Body of pancreas (tissue), 4 donors: Measurements from ENCODE around the gene C1GALT1. TPM values are rescaled to one million over a fixed set of nuclear protein-coding genes. Genes with fewer than 3 reads are reported as not detected.
"Not testable (repeated sequence)": the region's sequence is repeated elsewhere in the genome, so short reads cannot be mapped to it uniquely, and the experiment has no call there.

ENCODE experiments used
- ATAC-seq: fragments of 150-250 bp; one replicate; pipeline ENCODE4 v1.9.1; 2016
- DNase-seq, 4 donors: peaks; one replicate each; pipeline ENCODE4 v3.0.0-alpha.2; 2019
- H3K27ac ChIP-seq, 4 donors: fragments of 200-600 bp; sonication (generic); 1 replicate in 3 of 4; 2 replicates in 1 of 4; pipeline versions ENCODE4 v1.5.1 to v1.6.1; 2016 to 2019; ENCODE audit warnings: mild to moderate bottlenecking in 1 of 4, mixed read lengths in 1 of 4, moderate library complexity in 1 of 4
- H3K27me3 ChIP-seq, 2 donors: fragments of 200-600 bp; sonication (generic); one replicate each; pipeline ENCODE4 v1.6.0; 2016; ENCODE audit warnings: mild to moderate bottlenecking in 1 of 2
- H3K36me3 ChIP-seq, 2 donors: fragments of 200-600 bp; sonication (generic); replicated peaks in 1 of 2; 2 replicates each; pipeline ENCODE4 v1.5.1; 2016; ENCODE audit warnings: low read depth in 2 of 2; ENCODE audit not compliant: insufficient read depth in 1 of 2
- H3K4me1 ChIP-seq: fragments of 200-600 bp; sonication (generic); one replicate; pipeline ENCODE4 v1.6.0; 2016
- H3K4me3 ChIP-seq, 2 donors: fragments of 200-600 bp; sonication (generic); 1 replicate in 1 of 2; 2 replicates in 1 of 2; pipeline ENCODE4 v1.5.1; 2016 to 2019
- H3K9me3 ChIP-seq, 3 donors: fragments of 200-600 bp; sonication (generic); 1 replicate in 2 of 3; 2 replicates in 1 of 3; pipeline ENCODE4 v1.5.1; 2016
- CTCF ChIP-seq, 7 experiments: fragments of 450-650 bp in 4 of 7; fragments of 200-600 bp in 3 of 7; sonication (generic) in 3 of 7; IDR thresholded peaks; one replicate each; pipeline ENCODE4 v1.5.1; 2016 to 2019; ENCODE audit warnings: antibody characterized with exemption in 7 of 7
- POLR2A ChIP-seq, 3 donors: fragments of 450-650 bp; IDR thresholded peaks; one replicate each; pipeline ENCODE4 v1.6.1; 2016; ENCODE audit warnings: antibody characterized with exemption in 3 of 3, mild to moderate bottlenecking in 2 of 3
- WGBS, 2 donors: methylation state at CpG; one replicate each; pipeline ENCODE4 v1.1.5; 2017; 5-methylcytosine and 5-hydroxymethylcytosine counted together
- intact Hi-C: fragments of 100-400 bp; cut with DNase I; formaldehyde crosslinking; loops from one replicate; pipeline ENCODE4 v1.15.1; 2023
- total RNA-seq, 2 donors: library from RNA; depleted of rRNA; stranded (reverse); fragments of >200 nt; gene quantifications; one replicate each; pipeline ENCODE4 v1.1.0, GENCODE V29; 2016

C1GALT1 gene
- total RNA-seq, 2 donors from 2014 or later, result 9.1 to 13.8 TPM

GRCh38 chr7:7138897-7139296 lies 43.4 kb upstream of the C1GALT1 start:
- Histone ChIP-seq H3K4me3 (no peak overlapping the region), H3K9me3 (no peaks in the 10 kb centered on the region), H3K36me3 (no peaks in the 10 kb centered on the region), H3K27me3 (no peaks in the 10 kb centered on the region), H3K4me1 (peaks cover 9% of the 10 kb centered on the region), H3K27ac (no peak overlapping the region)
- 83 to 94% methylated on average over 8 of the region's 8 CpGs for WGBS, 2 donors
- DNase-seq (no peak), ATAC-seq (no peak)
- TF ChIP-seq CTCF (IDR thresholded peaks at IDR 0.05) (no peak), POLR2A (IDR thresholded peaks at IDR 0.05) (no peak)
- intact Hi-C loops, result no loop called here

- H3K27me3 ChIP-seq, intact Hi-C loops, DNase-seq, H3K36me3 ChIP-seq, H3K27ac ChIP-seq, H3K9me3 ChIP-seq, H3K4me3 ChIP-seq, ATAC-seq, H3K4me1 ChIP-seq: not testable (repeated sequence)
- WGBS, 2 donors, result 67 to 95% methylated on average over 1 of the region's 1 CpG
These were observed 38.9 kb upstream of the C1GALT1 start for GRCh38 chr7:7143404-7143803.

- H3K9me3 ChIP-seq, H3K27ac ChIP-seq, H3K36me3 ChIP-seq, H3K27me3 ChIP-seq, DNase-seq, H3K4me1 ChIP-seq, ATAC-seq, H3K4me3 ChIP-seq, intact Hi-C loops: not testable (repeated sequence)
- 80% methylated on average over 4 of the region's 4 CpGs; no CpG with 5 or more reads in 1 of the 2 donors for WGBS, 2 donors
These were observed 37.2 kb upstream of the C1GALT1 start for GRCh38 chr7:7145151-7145550.

- Histone ChIP-seq H3K27ac (no peak overlapping the region), H3K4me3 (no peak overlapping the region), H3K36me3 (no peaks in the 10 kb centered on the region), H3K27me3 (no peaks in the 10 kb centered on the region), H3K4me1 (peaks cover 8% of the 10 kb centered on the region), H3K9me3 (no peaks in the 10 kb centered on the region)
- TF ChIP-seq CTCF (IDR thresholded peaks at IDR 0.05) (no peak), POLR2A (IDR thresholded peaks at IDR 0.05) (no peak)
- 59 to 80% methylated on average over 3 of the region's 3 CpGs for WGBS, 2 donors
- intact Hi-C loops, result no loop called here
- DNase-seq (no peak), ATAC-seq (no peak)
These were observed 35.5 kb upstream of the C1GALT1 start for GRCh38 chr7:7146837-7147236.

- no peak overlapping the region for H3K27ac ChIP-seq
- WGBS, 2 donors, result 94 to 99% methylated on average over 7 of the region's 7 CpGs
These were observed 33.4 kb upstream of the C1GALT1 start for GRCh38 chr7:7148798-7149481.

More at GRCh38 chr7:7148798-7149481, 33.4 kb upstream of the C1GALT1 start:
- no peak overlapping the region for H3K4me3 ChIP-seq
- peaks cover 8% of the 10 kb centered on the region for H3K4me1 ChIP-seq
- no peak for TF ChIP-seq CTCF (IDR thresholded peaks at IDR 0.05)
- intact Hi-C loops, result no loop called here
- ATAC-seq, result no peak
- H3K27me3 ChIP-seq, result no peaks in the 10 kb centered on the region
- no peaks in the 10 kb centered on the region for H3K9me3 ChIP-seq
- no peak for DNase-seq
- no peaks in the 10 kb centered on the region for H3K36me3 ChIP-seq
